Body of pancreas (tissue), 4 donors: ENCODE measurements around the gene DHRS4L2.

Experiments
- CTCF ChIP-seq, 7 experiments: fragments of 450-650 bp in 4 of 7; fragments of 200-600 bp in 3 of 7; sonication (generic) in 3 of 7; IDR thresholded peaks; one replicate each; pipeline ENCODE4 v1.5.1; 2016 to 2019; ENCODE audit warnings: antibody characterized with exemption in 7 of 7
- POLR2A ChIP-seq, 3 donors: fragments of 450-650 bp; IDR thresholded peaks; one replicate each; pipeline ENCODE4 v1.6.1; 2016; ENCODE audit warnings: antibody characterized with exemption in 3 of 3, mild to moderate bottlenecking in 2 of 3

GRCh38 chr14:24042746-24043145 is 54.0 kb downstream of the DHRS4L2 start:
- TF ChIP-seq CTCF (IDR thresholded peaks at IDR 0.05) (no peak), POLR2A (IDR thresholded peaks at IDR 0.05) (peak in 2 of 3 donors; percentile 56 to 59)
